Duodenal mucosa (tissue), 2 donors: ENCODE measurements around the gene PRCC.

ENCODE experiments used
- H3K27ac ChIP-seq: one replicate; pipeline ENCODE4 v1.7.0; 2013; ENCODE audit warnings: low read depth, low read length
- H3K27me3 ChIP-seq, 2 donors: one replicate each; pipeline ENCODE4 v1.7.0; 2013; ENCODE audit warnings: low read length in 2 of 2, control low read depth in 1 of 2; ENCODE audit not compliant: insufficient read depth in 2 of 2, control insufficient read depth in 1 of 2
- H3K36me3 ChIP-seq, 2 donors: one replicate each; pipeline ENCODE4 v1.7.0; 2013; ENCODE audit warnings: low read length in 2 of 2, control low read depth in 1 of 2; ENCODE audit not compliant: insufficient read depth in 2 of 2, control insufficient read depth in 1 of 2
- H3K4me1 ChIP-seq, 2 donors: one replicate each; pipeline ENCODE4 v1.7.0; 2013; ENCODE audit warnings: low read length in 2 of 2, control low read depth in 1 of 2; ENCODE audit not compliant: insufficient read depth in 2 of 2, control insufficient read depth in 1 of 2
- H3K4me3 ChIP-seq, 2 donors: one replicate each; pipeline ENCODE4 v1.7.0; 2013; ENCODE audit warnings: low read length in 2 of 2, low read depth in 1 of 2
- H3K9ac ChIP-seq, 2 donors: one replicate each; pipeline ENCODE4 v1.7.0; 2013; ENCODE audit warnings: low read length in 2 of 2, low read depth in 1 of 2
- H3K9me3 ChIP-seq, 2 donors: one replicate each; pipeline ENCODE4 v1.7.0; 2013; ENCODE audit warnings: low read length in 2 of 2, control low read depth in 1 of 2; ENCODE audit not compliant: control insufficient read depth in 1 of 2

PRCC gene

DNA sequence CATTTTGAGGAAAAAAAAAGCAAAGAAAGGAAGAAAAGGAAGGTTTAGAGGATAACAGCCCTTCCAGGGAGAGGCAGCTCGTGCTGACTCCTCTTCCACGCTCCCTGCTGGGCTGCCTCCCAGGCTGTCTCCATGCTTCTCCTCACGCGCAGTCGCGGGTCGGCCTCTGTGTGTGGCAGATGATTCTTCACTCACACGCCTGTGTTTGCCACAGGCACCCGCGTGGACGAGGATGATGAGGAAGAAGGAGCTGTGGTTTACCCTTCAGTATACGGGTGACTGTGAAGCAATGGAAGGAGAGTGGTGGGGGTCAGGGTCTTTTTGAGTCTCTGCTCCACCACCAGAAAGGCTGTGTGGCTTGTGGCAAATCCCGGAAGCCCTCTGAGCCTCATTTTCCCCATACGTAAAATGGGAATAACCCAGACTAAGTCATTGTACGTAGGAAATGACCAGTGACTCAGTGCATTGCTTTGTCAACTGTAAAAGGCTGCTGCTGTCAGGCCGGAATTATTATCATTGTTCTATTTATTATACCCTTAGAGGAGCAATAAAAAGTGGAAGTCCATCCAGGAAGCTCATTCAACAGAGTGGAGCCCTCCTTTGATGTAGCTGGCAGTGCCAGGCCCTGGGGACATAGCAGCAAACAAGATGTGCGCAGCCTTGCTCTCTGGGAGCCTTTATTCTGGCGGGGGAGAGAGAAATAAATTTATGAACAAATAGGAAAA lies 61.2 kb downstream of the PRCC start:
- Histone ChIP-seq H3K4me1 (no peaks in the 10 kb centered on the region), H3K9me3 (no peaks in the 10 kb centered on the region), H3K4me3 (no peak overlapping the region), H3K9ac (no peak overlapping the region), H3K27ac (no peak overlapping the region), H3K36me3 (no peaks in the 10 kb centered on the region), H3K27me3 (peaks cover 5 to 11% of the 10 kb centered on the region in 2 donors)

GRCh38 chr1:156832434-156832833 lies 65.1 kb downstream of the PRCC start:
- Histone ChIP-seq H3K4me3 (no peak overlapping the region), H3K27me3 (peaks cover 29 to 36% of the 10 kb centered on the region in 2 donors), H3K4me1 (no peaks in the 10 kb centered on the region), H3K9ac (no peak overlapping the region), H3K27ac (no peak overlapping the region), H3K9me3 (no peaks in the 10 kb centered on the region), H3K36me3 (no peaks in the 10 kb centered on the region)

DNA sequence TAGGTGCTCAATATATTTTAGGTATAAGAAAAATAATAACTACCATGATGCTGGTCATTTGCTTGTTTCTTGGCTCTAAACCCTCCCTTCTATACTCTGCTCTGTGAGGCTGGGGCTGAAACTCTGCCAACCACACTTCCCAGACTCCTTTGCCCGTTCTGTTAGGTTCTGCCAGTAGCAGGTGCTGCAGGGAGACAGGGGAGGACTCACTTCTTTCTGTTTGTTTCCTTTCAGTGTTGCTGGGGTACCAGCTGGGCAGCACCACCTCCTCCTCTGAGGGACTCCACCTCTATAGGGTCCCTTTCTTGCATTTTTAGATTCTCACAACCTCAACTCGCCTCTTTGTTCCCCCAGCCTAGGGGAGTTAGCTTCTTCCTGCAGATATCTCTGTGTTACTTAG lies 66.3 kb downstream of the PRCC start:
- H3K4me3 ChIP-seq, result no peak overlapping the region
- no peak overlapping the region for H3K9ac ChIP-seq
- no peak overlapping the region for H3K27ac ChIP-seq
- H3K9me3 ChIP-seq, result no peaks in the 10 kb centered on the region
- no peaks in the 10 kb centered on the region for H3K36me3 ChIP-seq
- H3K27me3 ChIP-seq, result peaks cover 37% of the 10 kb centered on the region in 2 donors
- H3K4me1 ChIP-seq, result no peaks in the 10 kb centered on the region

DNA sequence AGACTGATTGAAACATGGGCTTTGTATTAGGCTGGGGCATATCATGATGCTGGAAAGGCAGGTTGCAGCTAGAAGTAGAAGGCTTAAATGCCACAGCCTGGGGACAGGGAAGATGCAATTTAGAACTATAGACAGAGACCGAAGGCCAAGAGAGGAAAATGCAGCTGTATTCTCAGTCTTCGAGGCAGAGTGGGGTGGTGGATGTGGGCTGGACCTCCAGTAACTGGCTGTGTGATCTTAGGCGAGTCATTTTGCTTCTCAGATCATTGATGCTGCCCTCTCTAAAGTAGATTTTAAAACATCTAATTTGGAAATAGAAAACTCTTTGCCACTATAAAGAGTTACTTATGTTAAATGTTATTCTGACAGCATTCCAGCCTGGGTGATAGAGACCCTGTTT lies 67.0 kb downstream of the PRCC start:
- H3K4me1 ChIP-seq, result no peaks in the 10 kb centered on the region
- H3K9me3 ChIP-seq, result no peaks in the 10 kb centered on the region
- no peak overlapping the region for H3K27ac ChIP-seq
- no peak overlapping the region for H3K9ac ChIP-seq
- H3K36me3 ChIP-seq, result no peaks in the 10 kb centered on the region
- no peak overlapping the region for H3K4me3 ChIP-seq
- peaks cover 40 to 41% of the 10 kb centered on the region in 2 donors for H3K27me3 ChIP-seq

GRCh38 chr1:156836041-156836654 lies 68.8 kb downstream of the PRCC start:
- no peaks in the 10 kb centered on the region for H3K4me1 ChIP-seq
- no peak overlapping the region for H3K9ac ChIP-seq
- H3K36me3 ChIP-seq, result no peaks in the 10 kb centered on the region
- H3K4me3 ChIP-seq, result no peak overlapping the region
- no peaks in the 10 kb centered on the region for H3K9me3 ChIP-seq
- H3K27me3 ChIP-seq, result peaks cover 37 to 47% of the 10 kb centered on the region in 2 donors
- H3K27ac ChIP-seq, result no peak overlapping the region

DNA sequence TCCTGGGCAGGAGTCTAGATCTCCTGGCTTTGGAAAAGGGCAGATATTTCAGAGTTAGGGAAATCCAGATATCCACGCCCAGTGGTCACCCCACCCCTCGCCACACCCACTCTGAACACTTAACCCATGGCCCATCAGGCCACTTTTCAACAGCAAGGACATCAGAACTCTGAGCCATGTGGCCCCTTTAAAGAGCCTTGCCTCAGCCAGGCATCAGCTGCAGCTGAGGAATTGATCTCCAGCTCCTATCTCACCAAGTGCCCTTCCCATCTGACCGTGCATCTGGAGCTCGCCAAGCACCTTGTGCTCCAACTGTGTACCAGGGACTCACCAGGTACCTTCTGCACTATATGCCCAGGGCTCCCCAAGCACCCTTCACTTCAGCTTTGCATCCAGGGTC lies 69.6 kb downstream of the PRCC start:
- Histone ChIP-seq H3K36me3 (no peaks in the 10 kb centered on the region), H3K9ac (no peak overlapping the region), H3K27ac (no peak overlapping the region), H3K27me3 (peaks cover 41 to 45% of the 10 kb centered on the region in 2 donors), H3K4me3 (no peak overlapping the region), H3K9me3 (no peaks in the 10 kb centered on the region), H3K4me1 (no peaks in the 10 kb centered on the region)

GRCh38 chr1:156838972-156839371 lies 71.6 kb downstream of the PRCC start:
- H3K4me1 ChIP-seq, result no peaks in the 10 kb centered on the region
- no peaks in the 10 kb centered on the region for H3K36me3 ChIP-seq
- no peak overlapping the region for H3K4me3 ChIP-seq
- H3K9ac ChIP-seq, result no peak overlapping the region
- no peaks in the 10 kb centered on the region for H3K9me3 ChIP-seq
- H3K27me3 ChIP-seq, result peaks cover 51 to 64% of the 10 kb centered on the region in 2 donors
- no peak overlapping the region for H3K27ac ChIP-seq

- Histone ChIP-seq H3K4me1 (no peaks in the 10 kb centered on the region), H3K36me3 (no peaks in the 10 kb centered on the region), H3K27ac (no peak overlapping the region), H3K27me3 (peaks cover 56 to 64% of the 10 kb centered on the region in 2 donors), H3K9ac (no peak overlapping the region), H3K4me3 (no peak overlapping the region), H3K9me3 (no peaks in the 10 kb centered on the region)
Measured at GRCh38 chr1:156839426-156840109, 72.2 kb downstream of the PRCC start.

DNA sequence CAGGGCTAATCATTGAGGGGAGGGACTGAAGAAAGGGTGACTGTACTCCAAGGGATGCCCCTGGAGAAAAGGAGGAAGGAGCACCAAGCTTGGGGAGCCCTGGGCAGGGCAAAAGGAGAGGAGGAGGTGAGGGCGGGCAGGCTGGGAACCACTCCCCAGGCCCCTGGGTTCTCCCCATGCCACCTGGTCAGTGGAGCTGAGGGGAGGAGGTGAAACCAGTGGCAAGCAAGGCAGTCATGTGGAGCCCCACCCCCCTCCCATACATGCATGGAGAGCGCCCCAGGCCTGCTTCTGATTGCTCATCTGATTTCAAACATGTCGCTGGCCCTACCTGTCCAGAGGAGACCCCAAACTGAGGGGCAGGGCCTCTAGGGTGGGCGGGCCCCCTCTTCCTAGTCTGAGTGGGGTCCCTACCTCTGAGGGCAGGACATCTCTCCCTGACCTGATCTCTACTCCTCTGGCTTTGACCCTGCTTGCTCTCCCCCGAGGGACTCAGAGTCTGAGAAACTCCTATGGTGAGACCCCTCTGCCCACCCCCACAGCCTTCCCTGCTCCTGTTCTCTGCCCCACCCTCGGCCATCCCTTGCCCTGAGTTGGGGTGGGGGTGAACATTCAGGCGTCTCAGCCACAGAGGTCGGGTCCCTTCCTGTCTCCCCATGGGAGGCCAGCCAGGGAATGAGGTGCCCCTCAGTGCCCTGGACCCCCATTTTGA lies 73.0 kb downstream of the PRCC start:
- Histone ChIP-seq H3K9ac (no peak overlapping the region), H3K9me3 (no peaks in the 10 kb centered on the region), H3K36me3 (no peaks in the 10 kb centered on the region), H3K4me1 (no peaks in the 10 kb centered on the region), H3K27me3 (peaks cover 56 to 65% of the 10 kb centered on the region in 2 donors), H3K27ac (no peak overlapping the region), H3K4me3 (no peak overlapping the region)

- H3K27ac ChIP-seq, result no peak overlapping the region
- no peaks in the 10 kb centered on the region for H3K4me1 ChIP-seq
- H3K9ac ChIP-seq, result no peak overlapping the region
- H3K27me3 ChIP-seq, result peaks cover 55 to 61% of the 10 kb centered on the region in 2 donors
- no peak overlapping the region for H3K4me3 ChIP-seq
- no peaks in the 10 kb centered on the region for H3K36me3 ChIP-seq
- no peaks in the 10 kb centered on the region for H3K9me3 ChIP-seq
Measured at GRCh38 chr1:156840898-156841279, 73.6 kb downstream of the PRCC start.
